ENCODE measurements around the gene DMAC2L. TPM values are rescaled to one million over a fixed set of nuclear protein-coding genes. Genes with fewer than 3 reads are reported as not detected.

The DMAC2L gene
- total and polyA plus RNA-seq, 2 experiments from 2014 or later, result 7.8 to 12.3 TPM

DNA sequence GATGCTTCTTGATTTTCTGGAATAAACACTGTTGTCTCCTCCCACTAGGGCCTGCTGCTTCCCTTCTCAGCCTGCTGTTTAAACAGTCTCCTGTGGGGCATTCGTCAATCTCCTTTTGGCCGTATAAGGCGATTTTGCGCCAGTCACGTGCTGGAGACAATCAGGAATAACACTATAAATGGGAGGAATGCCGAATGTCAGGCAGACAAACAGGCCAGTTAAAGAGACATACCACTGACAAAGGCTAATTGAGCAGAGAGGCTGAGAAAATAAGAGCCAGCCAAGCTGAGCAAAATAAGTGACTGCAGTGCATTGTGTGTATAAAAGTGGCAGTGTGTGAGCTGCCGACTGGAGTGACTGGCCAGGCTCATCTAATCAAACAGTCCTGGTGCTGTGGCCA, 23.3 kb downstream of the DMAC2L start:
- WGBS, 2 experiments (ENCODE audit: low coverage in 1 of 2, low lambda C conversion rate in 2 of 2, missing lambda C conversion rate in 2 of 2), result 29 to 30% methylated on average over 7 of the region's 7 CpGs
- Histone ChIP-seq H4K20me1 (ENCODE audit: insufficient read depth) (no peaks in the 10 kb centered on the region), H3F3A (ENCODE audit: insufficient read depth) (peaks cover 29% of the 10 kb centered on the region), H3K9ac (no peak overlapping the region), H3K27ac (no peak overlapping the region), H3K79me2 (ENCODE audit: insufficient read depth) (no peaks in the 10 kb centered on the region), H3K4me3 (no peak overlapping the region), H3K9me3 (ENCODE audit: low read depth) (no peaks in the 10 kb centered on the region), H3K4me2 (ENCODE audit: unreplicated experiment) (peak overlapping the region; percentile 39), H3K9me2 (ENCODE audit: insufficient read depth) (no peaks in the 10 kb centered on the region), H2AFZ (0 out of 2 replicates have a peak overlapping the region, but pooled peaks have one; percentile 31), H3K4me1 (ENCODE audit: insufficient read depth) (peaks cover 23% of the 10 kb centered on the region), H3K36me3 (ENCODE audit: low read depth) (no peaks in the 10 kb centered on the region), H3K27me3 (replicated peaks; ENCODE audit: insufficient read depth) (no peaks in the 10 kb centered on the region)
- peak; percentile 32 for DNase-seq
- in situ Hi-C loops (cut with MboI), result loop anchor here (25.0 kb wide), 1 partner anchor 427 kb away; no protein-coding TSS in a partner anchor
- TF ChIP-seq EZH2phosphoT487 (IDR thresholded peaks at IDR 0.05; ENCODE audit: insufficient read depth, low read depth), result no peak

GRCh38 chr14:50335989-50336824, 24.1 kb downstream of the DMAC2L start:
- Histone ChIP-seq H3K4me2 (ENCODE audit: unreplicated experiment) (peak overlapping the region; percentile 39), H3K36me3 (ENCODE audit: low read depth) (no peaks in the 10 kb centered on the region), H3K4me1 (ENCODE audit: insufficient read depth) (peaks cover 23% of the 10 kb centered on the region), H4K20me1 (ENCODE audit: insufficient read depth) (no peaks in the 10 kb centered on the region), H3K4me3 (0 out of 2 replicates have a peak overlapping the region, but pooled peaks have one; percentile 10), H3K9ac (no peak overlapping the region), H3K9me2 (ENCODE audit: insufficient read depth) (no peaks in the 10 kb centered on the region), H3F3A (ENCODE audit: insufficient read depth) (peaks cover 29% of the 10 kb centered on the region), H3K27ac (no peak overlapping the region), H3K27me3 (replicated peaks; ENCODE audit: insufficient read depth) (no peaks in the 10 kb centered on the region), H2AFZ (0 out of 2 replicates have a peak overlapping the region, but pooled peaks have one; percentile 31), H3K9me3 (ENCODE audit: low read depth) (no peaks in the 10 kb centered on the region), H3K79me2 (ENCODE audit: insufficient read depth) (no peaks in the 10 kb centered on the region)
- WGBS, 2 experiments (ENCODE audit: low coverage in 1 of 2, low lambda C conversion rate in 2 of 2, missing lambda C conversion rate in 2 of 2), result 11 to 17% methylated on average over 7 of the region's 7 CpGs
- in situ Hi-C loops (cut with MboI), result loop anchor here (25.0 kb wide), 1 partner anchor 426 kb away; no protein-coding TSS in a partner anchor
- peak; percentile 44 for DNase-seq
- TF ChIP-seq EZH2 (IDR thresholded peaks at IDR 0.05; ENCODE audit: insufficient read depth, poor library complexity, severe bottlenecking) (no peak), EZH2phosphoT487 (IDR thresholded peaks at IDR 0.05; ENCODE audit: insufficient read depth, low read depth) (no peak)

GRCh38 chr14:50338587-50338986, 26.5 kb downstream of the DMAC2L start:
- no peaks in the 10 kb centered on the region for H3K9me3 ChIP-seq (ENCODE audit: low read depth)
- H3K4me1 ChIP-seq (ENCODE audit: insufficient read depth), result peaks cover 29% of the 10 kb centered on the region
- no peak overlapping the region for H3K4me2 ChIP-seq (ENCODE audit: unreplicated experiment)
- H4K20me1 ChIP-seq (ENCODE audit: insufficient read depth), result no peaks in the 10 kb centered on the region
- no peak overlapping the region for H3K9ac ChIP-seq
- in situ Hi-C loops (cut with MboI), result loop anchor here (25.0 kb wide), 1 partner anchor 424 kb away; no protein-coding TSS in a partner anchor
- no peaks in the 10 kb centered on the region for H3K79me2 ChIP-seq (ENCODE audit: insufficient read depth)
- H3K27me3 ChIP-seq (replicated peaks; ENCODE audit: insufficient read depth), result no peaks in the 10 kb centered on the region
- H3K36me3 ChIP-seq (ENCODE audit: low read depth), result no peaks in the 10 kb centered on the region
- H2AFZ ChIP-seq, result no peak overlapping the region
- no peak for DNase-seq
- H3F3A ChIP-seq (ENCODE audit: insufficient read depth), result peaks cover 16% of the 10 kb centered on the region; the same call in 1 of the 2 replicates
- 100% methylated on average over 2 of the region's 2 CpGs for WGBS, 2 experiments (ENCODE audit: low coverage in 1 of 2, low lambda C conversion rate in 2 of 2, missing lambda C conversion rate in 2 of 2)
- no peaks in the 10 kb centered on the region for H3K9me2 ChIP-seq (ENCODE audit: insufficient read depth)
- no peak for TF ChIP-seq EZH2 (IDR thresholded peaks at IDR 0.05; ENCODE audit: insufficient read depth, poor library complexity, severe bottlenecking)
- no peak for TF ChIP-seq EZH2phosphoT487 (IDR thresholded peaks at IDR 0.05; ENCODE audit: insufficient read depth, low read depth)
- H3K4me3 ChIP-seq, result no peak overlapping the region
- no peak overlapping the region for H3K27ac ChIP-seq

GRCh38 chr14:50339178-50339804, 27.2 kb downstream of the DMAC2L start:
- Histone ChIP-seq H3K4me3 (no peak overlapping the region), H3K27me3 (replicated peaks; ENCODE audit: insufficient read depth) (no peaks in the 10 kb centered on the region), H3K4me1 (ENCODE audit: insufficient read depth) (peaks cover 34% of the 10 kb centered on the region), H3K4me2 (ENCODE audit: unreplicated experiment) (no peak overlapping the region), H3K36me3 (ENCODE audit: low read depth) (no peaks in the 10 kb centered on the region), H4K20me1 (ENCODE audit: insufficient read depth) (no peaks in the 10 kb centered on the region), H3K79me2 (ENCODE audit: insufficient read depth) (no peaks in the 10 kb centered on the region), H2AFZ (no peak overlapping the region), H3F3A (ENCODE audit: insufficient read depth) (peaks cover 23% of the 10 kb centered on the region; the same call in 1 of the 2 replicates), H3K9ac (no peak overlapping the region), H3K9me2 (ENCODE audit: insufficient read depth) (no peaks in the 10 kb centered on the region), H3K9me3 (ENCODE audit: low read depth) (no peaks in the 10 kb centered on the region), H3K27ac (no peak overlapping the region)
- 36 to 62% methylated on average over 2 to 3 of the region's 3 CpGs for WGBS, 2 experiments (ENCODE audit: low coverage in 1 of 2, low lambda C conversion rate in 2 of 2, missing lambda C conversion rate in 2 of 2)
- no peak for TF ChIP-seq EZH2 (IDR thresholded peaks at IDR 0.05; ENCODE audit: insufficient read depth, poor library complexity, severe bottlenecking)
- TF ChIP-seq EZH2phosphoT487 (IDR thresholded peaks at IDR 0.05; ENCODE audit: insufficient read depth, low read depth), result no peak
- DNase-seq, result no peak
- in situ Hi-C loops (cut with MboI), result loop anchor here (25.0 kb wide), 1 partner anchor 423 kb away; no protein-coding TSS in a partner anchor
